AG09309 (cell line): ENCODE results near the gene TSSK2.

Experiments used
- DNase-seq: peaks from one replicate; pipeline ENCODE4 v3.0.0-alpha.2; 2010; ENCODE audit warnings: low read depth
- H3K4me3 ChIP-seq: 2 replicates; pipeline ENCODE4 v1.5.1; 2011; ENCODE audit warnings: mild to moderate bottlenecking, low read depth, low read length, moderate library complexity; ENCODE audit not compliant: control insufficient read depth
- CTCF ChIP-seq: IDR thresholded peaks from 2 replicates; pipeline ENCODE4 v1.5.1; 2011; ENCODE audit warnings: mild to moderate bottlenecking, low read depth, low read length, inconsistent platforms; ENCODE audit not compliant: insufficient read depth, control insufficient read depth; ENCODE audit errors: missing control alignments

TSSK2 gene

GRCh38 chr22:19139974-19140373, 8.9 kb downstream of the TSSK2 start:
- no peak for DNase-seq
- no peak overlapping the region for H3K4me3 ChIP-seq
- no peak for TF ChIP-seq CTCF

- TF ChIP-seq CTCF = no peak
- H3K4me3 ChIP-seq = no peak overlapping the region
- DNase-seq = no peak
These were observed 11.3 kb downstream of the TSSK2 start for GRCh38 chr22:19142394-19142793.

- no peak for DNase-seq
- no peak overlapping the region for H3K4me3 ChIP-seq
- TF ChIP-seq CTCF = no peak
These were observed 12.1 kb downstream of the TSSK2 start for GRCh38 chr22:19143212-19143611.

- TF ChIP-seq CTCF = no peak
- no peak for DNase-seq
These were observed 12.9 kb downstream of the TSSK2 start for GRCh38 chr22:19143967-19144400.

GRCh38 chr22:19146215-19146968, 15.3 kb downstream of the TSSK2 start:
- no peak for TF ChIP-seq CTCF
- H3K4me3 ChIP-seq = no peak overlapping the region
- no peak for DNase-seq

More at GRCh38 chr22:19143967-19144400, 12.9 kb downstream of the TSSK2 start:
- H3K4me3 ChIP-seq = peak overlapping the region; percentile 82

GRCh38 chr22:19147195-19147780, 16.2 kb downstream of the TSSK2 start:
- TF ChIP-seq CTCF = no peak

More at GRCh38 chr22:19147195-19147780, 16.2 kb downstream of the TSSK2 start:
- DNase-seq = no peak
- no peak overlapping the region for H3K4me3 ChIP-seq
